Measurements from ENCODE around the gene PPP1R16B.

Gene PPP1R16B

GRCh38 chr20:38853759-38854158 is 48.3 kb downstream of the PPP1R16B start:
- Histone ChIP-seq H3K4me2 (ENCODE audit: low read length) (no peak overlapping the region), H3K36me3 (ENCODE audit: control insufficient read depth in 1 of 2, insufficient read depth in 2 of 2, low read length in 2 of 2) (no peaks in the 10 kb centered on the region), H2BK12ac (ENCODE audit: low read length) (no peak overlapping the region), H2AK5ac (ENCODE audit: low read length) (no peak overlapping the region), H2BK120ac (ENCODE audit: insufficient read depth, low read length, poor library complexity) (no peak overlapping the region), H4K8ac (ENCODE audit: low read depth, low read length) (no peak overlapping the region), H3K4me1 (ENCODE audit: control insufficient read depth in 1 of 2, insufficient read depth in 2 of 2, low read length in 2 of 2) (no peaks in the 10 kb centered on the region), H3K18ac (ENCODE audit: low read length) (no peak overlapping the region), H3K27ac (ENCODE audit: low read depth, low read length) (no peak overlapping the region), H3K79me1 (ENCODE audit: low read length) (no peaks in the 10 kb centered on the region), H3K4ac (ENCODE audit: low read depth, low read length) (no peak overlapping the region), H3K23ac (ENCODE audit: low read length) (no peak overlapping the region), H3K14ac (ENCODE audit: low read length) (no peak overlapping the region), H3K79me2 (ENCODE audit: control insufficient read depth, insufficient read depth, low read length, poor library complexity) (no peaks in the 10 kb centered on the region), H4K91ac (ENCODE audit: low read depth, low read length) (no peak overlapping the region), H3K9ac (ENCODE audit: low read length) (peak overlapping the region; percentile 62), H2BK5ac (ENCODE audit: low read depth, low read length, poor library complexity) (no peak overlapping the region), H2AFZ (ENCODE audit: insufficient read depth, low read length, poor library complexity) (no peak overlapping the region), H3K4me3 (ENCODE audit: low read depth, low read length) (no peak overlapping the region), H4K12ac (ENCODE audit: low read depth, low read length) (no peak overlapping the region), H3K27me3 (ENCODE audit: insufficient read depth, low read length) (no peaks in the 10 kb centered on the region), H3K9me3 (ENCODE audit: insufficient read depth, low read depth, low read length) (no peaks in the 10 kb centered on the region)
- no CpG with 5 or more reads among the region's 8 CpGs for WGBS (ENCODE audit: extremely low coverage, insufficient coverage, insufficient read length)
- DNase-seq: no peak

GRCh38 chr20:38854654-38855066 is 49.2 kb downstream of the PPP1R16B start:
- Histone ChIP-seq H3K4ac (ENCODE audit: low read depth, low read length) (no peak overlapping the region), H2BK120ac (ENCODE audit: insufficient read depth, low read length, poor library complexity) (no peak overlapping the region), H3K27ac (ENCODE audit: low read depth, low read length) (no peak overlapping the region), H4K91ac (ENCODE audit: low read depth, low read length) (no peak overlapping the region), H4K12ac (ENCODE audit: low read depth, low read length) (no peak overlapping the region), H3K18ac (ENCODE audit: low read length) (no peak overlapping the region), H2AFZ (ENCODE audit: insufficient read depth, low read length, poor library complexity) (no peak overlapping the region), H4K8ac (ENCODE audit: low read depth, low read length) (no peak overlapping the region), H2AK5ac (ENCODE audit: low read length) (no peak overlapping the region), H3K4me2 (ENCODE audit: low read length) (no peak overlapping the region), H3K27me3 (ENCODE audit: insufficient read depth, low read length) (no peaks in the 10 kb centered on the region), H3K36me3 (ENCODE audit: control insufficient read depth in 1 of 2, insufficient read depth in 2 of 2, low read length in 2 of 2) (no peaks in the 10 kb centered on the region), H3K9ac (ENCODE audit: low read length) (no peak overlapping the region), H3K23ac (ENCODE audit: low read length) (no peak overlapping the region), H2BK12ac (ENCODE audit: low read length) (no peak overlapping the region), H3K4me3 (ENCODE audit: low read depth, low read length) (no peak overlapping the region), H3K79me1 (ENCODE audit: low read length) (no peaks in the 10 kb centered on the region), H3K14ac (ENCODE audit: low read length) (no peak overlapping the region), H2BK5ac (ENCODE audit: low read depth, low read length, poor library complexity) (no peak overlapping the region), H3K79me2 (ENCODE audit: control insufficient read depth, insufficient read depth, low read length, poor library complexity) (no peaks in the 10 kb centered on the region), H3K4me1 (ENCODE audit: control insufficient read depth in 1 of 2, insufficient read depth in 2 of 2, low read length in 2 of 2) (no peaks in the 10 kb centered on the region), H3K9me3 (ENCODE audit: insufficient read depth, low read depth, low read length) (no peaks in the 10 kb centered on the region)
- no peak for DNase-seq
- WGBS (ENCODE audit: extremely low coverage, insufficient coverage, insufficient read length): no CpG with 5 or more reads among the region's 3 CpGs

GRCh38 chr20:38855356-38855755 is 49.9 kb downstream of the PPP1R16B start:
- H3K4ac ChIP-seq (ENCODE audit: low read depth, low read length): no peak overlapping the region
- H3K4me3 ChIP-seq (ENCODE audit: low read depth, low read length): no peak overlapping the region
- no peaks in the 10 kb centered on the region for H3K79me2 ChIP-seq (ENCODE audit: control insufficient read depth, insufficient read depth, low read length, poor library complexity)
- no peak overlapping the region for H4K8ac ChIP-seq (ENCODE audit: low read depth, low read length)
- H2BK12ac ChIP-seq (ENCODE audit: low read length): no peak overlapping the region
- no peak overlapping the region for H3K9ac ChIP-seq (ENCODE audit: low read length)
- H3K23ac ChIP-seq (ENCODE audit: low read length): no peak overlapping the region
- no peak overlapping the region for H4K91ac ChIP-seq (ENCODE audit: low read depth, low read length)
- H2AK5ac ChIP-seq (ENCODE audit: low read length): no peak overlapping the region
- H3K36me3 ChIP-seq (ENCODE audit: control insufficient read depth in 1 of 2, insufficient read depth in 2 of 2, low read length in 2 of 2): no peaks in the 10 kb centered on the region
- H2AFZ ChIP-seq (ENCODE audit: insufficient read depth, low read length, poor library complexity): no peak overlapping the region
- H3K14ac ChIP-seq (ENCODE audit: low read length): no peak overlapping the region
- H3K9me3 ChIP-seq (ENCODE audit: insufficient read depth, low read depth, low read length): no peaks in the 10 kb centered on the region
- H2BK5ac ChIP-seq (ENCODE audit: low read depth, low read length, poor library complexity): no peak overlapping the region
- DNase-seq: no peak
- WGBS (ENCODE audit: extremely low coverage, insufficient coverage, insufficient read length): no CpG with 5 or more reads among the region's 5 CpGs
- no peaks in the 10 kb centered on the region for H3K79me1 ChIP-seq (ENCODE audit: low read length)
- H4K12ac ChIP-seq (ENCODE audit: low read depth, low read length): no peak overlapping the region
- H3K27ac ChIP-seq (ENCODE audit: low read depth, low read length): no peak overlapping the region
- H3K4me1 ChIP-seq (ENCODE audit: control insufficient read depth in 1 of 2, insufficient read depth in 2 of 2, low read length in 2 of 2): no peaks in the 10 kb centered on the region
- no peak overlapping the region for H3K18ac ChIP-seq (ENCODE audit: low read length)
- H2BK120ac ChIP-seq (ENCODE audit: insufficient read depth, low read length, poor library complexity): no peak overlapping the region
- H3K4me2 ChIP-seq (ENCODE audit: low read length): no peak overlapping the region
- H3K27me3 ChIP-seq (ENCODE audit: insufficient read depth, low read length): no peaks in the 10 kb centered on the region

GRCh38 chr20:38856570-38856969 is 51.1 kb downstream of the PPP1R16B start:
- no CpG with 5 or more reads among the region's 2 CpGs for WGBS (ENCODE audit: extremely low coverage, insufficient coverage, insufficient read length)
- Histone ChIP-seq H2BK12ac (ENCODE audit: low read length) (no peak overlapping the region), H4K8ac (ENCODE audit: low read depth, low read length) (no peak overlapping the region), H3K4ac (ENCODE audit: low read depth, low read length) (no peak overlapping the region), H3K18ac (ENCODE audit: low read length) (no peak overlapping the region), H4K91ac (ENCODE audit: low read depth, low read length) (no peak overlapping the region), H3K4me1 (ENCODE audit: control insufficient read depth in 1 of 2, insufficient read depth in 2 of 2, low read length in 2 of 2) (no peaks in the 10 kb centered on the region), H3K27ac (ENCODE audit: low read depth, low read length) (no peak overlapping the region), H3K4me2 (ENCODE audit: low read length) (no peak overlapping the region), H3K4me3 (ENCODE audit: low read depth, low read length) (no peak overlapping the region), H3K23ac (ENCODE audit: low read length) (no peak overlapping the region), H3K36me3 (ENCODE audit: control insufficient read depth in 1 of 2, insufficient read depth in 2 of 2, low read length in 2 of 2) (no peaks in the 10 kb centered on the region), H3K27me3 (ENCODE audit: insufficient read depth, low read length) (no peaks in the 10 kb centered on the region), H2AFZ (ENCODE audit: insufficient read depth, low read length, poor library complexity) (no peak overlapping the region), H4K12ac (ENCODE audit: low read depth, low read length) (no peak overlapping the region), H3K9ac (ENCODE audit: low read length) (no peak overlapping the region), H3K79me1 (ENCODE audit: low read length) (no peaks in the 10 kb centered on the region), H2BK5ac (ENCODE audit: low read depth, low read length, poor library complexity) (no peak overlapping the region), H2BK120ac (ENCODE audit: insufficient read depth, low read length, poor library complexity) (no peak overlapping the region), H3K79me2 (ENCODE audit: control insufficient read depth, insufficient read depth, low read length, poor library complexity) (no peaks in the 10 kb centered on the region), H3K9me3 (ENCODE audit: insufficient read depth, low read depth, low read length) (no peaks in the 10 kb centered on the region), H2AK5ac (ENCODE audit: low read length) (no peak overlapping the region), H3K14ac (ENCODE audit: low read length) (no peak overlapping the region)
- DNase-seq: no peak

Measured in trophoblast cell (in vitro differentiated cells and primary cell).